ENCODE measurements around the gene MEOX1.

- TF ChIP-seq CTCF (IDR thresholded peaks at IDR 0.05): no peak
- no peak for TF ChIP-seq POLR2A (IDR thresholded peaks at IDR 0.05)
These were observed 24.0 kb downstream of the MEOX1 start for GRCh38 chr17:43637563-43638323.
